Erythroblast (primary cell): ENCODE results near the gene SLC5A10.
"Not testable (repeated sequence)": the region's sequence is repeated elsewhere in the genome, so short reads cannot be mapped to it uniquely, and the experiment has no call there.

Experiments
- GATA1 ChIP-seq: IDR thresholded peaks from 2 replicates; pipeline ENCODE4 v1.6.1; 2011; ENCODE audit warnings: low read depth, mild to moderate bottlenecking, control low read depth, low read length, moderate library complexity
- POLR2A ChIP-seq: IDR thresholded peaks from 2 replicates; pipeline ENCODE4 v1.6.1; 2011; ENCODE audit warnings: mild to moderate bottlenecking, low read length

DNA sequence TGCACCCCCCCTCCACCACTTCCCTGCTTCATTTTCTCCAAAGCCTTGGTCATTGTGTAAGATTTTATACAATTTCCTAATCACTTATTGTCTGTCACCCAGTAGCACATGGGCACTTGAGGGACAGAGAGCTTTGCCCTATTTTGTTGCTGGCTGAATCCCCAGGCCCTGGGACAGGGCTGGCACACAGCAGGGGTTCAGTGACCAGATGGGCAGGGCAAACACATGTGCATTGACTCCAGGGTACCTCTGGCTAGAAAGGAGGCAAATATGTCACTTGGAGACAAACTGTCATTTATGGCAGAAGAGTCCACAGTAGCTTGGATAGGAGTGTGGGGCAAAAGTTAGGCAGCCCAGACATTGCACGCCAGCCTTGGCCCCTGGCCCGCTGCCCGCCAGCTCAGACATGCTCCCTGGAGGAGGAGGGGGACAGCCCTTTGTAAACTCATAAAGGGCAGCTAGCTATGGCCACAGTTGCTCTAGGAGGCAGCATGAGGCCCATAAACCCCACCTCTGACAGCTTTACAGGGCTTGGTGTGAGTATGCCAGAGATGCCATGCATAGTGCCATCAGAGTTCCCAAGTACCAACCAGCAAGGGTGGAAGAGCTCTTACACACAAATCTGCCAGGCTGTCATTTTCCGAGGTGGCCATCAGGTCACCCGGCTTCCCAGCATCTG lies 78.9 kb downstream of the SLC5A10 start:
- TF ChIP-seq POLR2A, GATA1: not testable (repeated sequence)
